GM23338 (cell line): Measurements from ENCODE around the gene FNDC11.
"Not testable (repeated sequence)": the region's sequence is repeated elsewhere in the genome, so short reads cannot be mapped to it uniquely, and the experiment has no call there.

Experiments used
- CREB1 ChIP-seq: fragments of 250-450 bp; sonication (Bioruptor Pico); IDR thresholded peaks from 2 replicates; pipeline ENCODE4 v1.5.0; 2020; ENCODE audit warnings: low read depth, mild to moderate bottlenecking, moderate library complexity
- EZH2 ChIP-seq: fragments of 200-600 bp; sonication (generic); IDR thresholded peaks from one replicate; pipeline ENCODE4 v1.8.0; 2017; ENCODE audit warnings: antibody characterized with exemption, mild to moderate bottlenecking, low read depth; ENCODE audit not compliant: unreplicated experiment
- EZH2phosphoT487 ChIP-seq: fragments of 200-600 bp; sonication (generic); IDR thresholded peaks from one replicate; pipeline ENCODE4 v1.8.1; 2018; ENCODE audit warnings: antibody characterized with exemption; ENCODE audit not compliant: unreplicated experiment
- JUNB ChIP-seq: IDR thresholded peaks from one replicate; pipeline ENCODE4 v1.6.1; 2016; ENCODE audit warnings: antibody characterized with exemption; ENCODE audit not compliant: unreplicated experiment
- NANOG ChIP-seq: IDR thresholded peaks from 2 replicates; pipeline ENCODE4 v1.6.1; 2016; ENCODE audit warnings: antibody characterized with exemption, borderline replicate concordance
- POLR2AphosphoS5 ChIP-seq: IDR thresholded peaks from 2 replicates; pipeline ENCODE4 v1.6.1; 2016; ENCODE audit warnings: antibody characterized with exemption, low read depth
- STAT1 ChIP-seq: IDR thresholded peaks from one replicate; pipeline ENCODE4 v1.6.1; 2016; ENCODE audit warnings: antibody characterized with exemption; ENCODE audit not compliant: unreplicated experiment
- ZNF114 ChIP-seq: fragments of 250-450 bp; sonication (Bioruptor Pico); IDR thresholded peaks from 2 replicates; pipeline ENCODE4 v1.5.0; 2020; ENCODE audit warnings: mild to moderate bottlenecking, moderate library complexity
- ZNF331 ChIP-seq: fragments of 250-450 bp; sonication (Bioruptor Pico); IDR thresholded peaks from 2 replicates; pipeline ENCODE4 v1.5.0; 2020; ENCODE audit warnings: low read depth, mild to moderate bottlenecking, moderate library complexity
- TF ChIP-seq, protein P1 (sequence below), 2 experiments: fragments of 200-600 bp in 1 of 2; sonication (generic) in 1 of 2; conservative IDR thresholded peaks; 2 replicates each; pipeline versions ENCODE4 v1.5.1 to v1.6.1; 2016 to 2017; ENCODE audit warnings: antibody characterized with exemption in 2 of 2, low read depth in 2 of 2, mild to moderate bottlenecking in 2 of 2, moderate library complexity in 1 of 2
- TF ChIP-seq, protein P2 (sequence below): IDR thresholded peaks from one replicate; pipeline ENCODE4 v1.6.1; 2018; ENCODE audit warnings: antibody characterized with exemption; ENCODE audit not compliant: unreplicated experiment
- TF ChIP-seq, protein P3 (sequence below): fragments of 250-450 bp; sonication (Bioruptor Pico); IDR thresholded peaks from 2 replicates; pipeline ENCODE4 v1.5.0; 2020; ENCODE audit warnings: mild to moderate bottlenecking, moderate library complexity

DNA sequence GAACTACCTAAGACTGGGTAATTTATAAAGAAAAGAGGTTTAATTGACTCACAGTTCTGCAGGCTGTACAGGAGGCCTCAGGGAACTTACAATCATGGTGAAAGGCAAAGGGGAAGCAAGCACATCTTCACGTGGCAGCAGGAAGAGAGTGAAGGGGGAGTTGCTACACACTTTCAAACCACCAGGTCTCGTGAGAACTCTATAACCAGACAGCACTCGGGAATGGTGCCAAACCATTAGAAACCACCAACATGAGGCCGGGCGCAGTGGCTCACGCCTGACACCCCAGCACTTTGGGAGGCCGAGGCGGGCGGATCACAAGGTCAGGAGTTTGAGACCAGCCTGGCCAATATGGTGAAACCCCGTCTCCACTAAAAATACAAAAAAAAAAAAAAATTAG is 39.4 kb upstream of the FNDC11 start:
- TF ChIP-seq, protein P1, sequence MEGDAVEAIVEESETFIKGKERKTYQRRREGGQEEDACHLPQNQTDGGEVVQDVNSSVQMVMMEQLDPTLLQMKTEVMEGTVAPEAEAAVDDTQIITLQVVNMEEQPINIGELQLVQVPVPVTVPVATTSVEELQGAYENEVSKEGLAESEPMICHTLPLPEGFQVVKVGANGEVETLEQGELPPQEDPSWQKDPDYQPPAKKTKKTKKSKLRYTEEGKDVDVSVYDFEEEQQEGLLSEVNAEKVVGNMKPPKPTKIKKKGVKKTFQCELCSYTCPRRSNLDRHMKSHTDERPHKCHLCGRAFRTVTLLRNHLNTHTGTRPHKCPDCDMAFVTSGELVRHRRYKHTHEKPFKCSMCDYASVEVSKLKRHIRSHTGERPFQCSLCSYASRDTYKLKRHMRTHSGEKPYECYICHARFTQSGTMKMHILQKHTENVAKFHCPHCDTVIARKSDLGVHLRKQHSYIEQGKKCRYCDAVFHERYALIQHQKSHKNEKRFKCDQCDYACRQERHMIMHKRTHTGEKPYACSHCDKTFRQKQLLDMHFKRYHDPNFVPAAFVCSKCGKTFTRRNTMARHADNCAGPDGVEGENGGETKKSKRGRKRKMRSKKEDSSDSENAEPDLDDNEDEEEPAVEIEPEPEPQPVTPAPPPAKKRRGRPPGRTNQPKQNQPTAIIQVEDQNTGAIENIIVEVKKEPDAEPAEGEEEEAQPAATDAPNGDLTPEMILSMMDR (conservative IDR thresholded peaks at IDR 0.05; ENCODE audit: low read depth in 2 of 2): not testable (repeated sequence)
- not testable (repeated sequence) for TF ChIP-seq EZH2phosphoT487; POLR2AphosphoS5; STAT1; EZH2; ZNF331 (CRISPR knock-in tag); CREB1 (CRISPR knock-in tag); JUNB; NANOG; ZNF114
- TF ChIP-seq, protein P2, sequence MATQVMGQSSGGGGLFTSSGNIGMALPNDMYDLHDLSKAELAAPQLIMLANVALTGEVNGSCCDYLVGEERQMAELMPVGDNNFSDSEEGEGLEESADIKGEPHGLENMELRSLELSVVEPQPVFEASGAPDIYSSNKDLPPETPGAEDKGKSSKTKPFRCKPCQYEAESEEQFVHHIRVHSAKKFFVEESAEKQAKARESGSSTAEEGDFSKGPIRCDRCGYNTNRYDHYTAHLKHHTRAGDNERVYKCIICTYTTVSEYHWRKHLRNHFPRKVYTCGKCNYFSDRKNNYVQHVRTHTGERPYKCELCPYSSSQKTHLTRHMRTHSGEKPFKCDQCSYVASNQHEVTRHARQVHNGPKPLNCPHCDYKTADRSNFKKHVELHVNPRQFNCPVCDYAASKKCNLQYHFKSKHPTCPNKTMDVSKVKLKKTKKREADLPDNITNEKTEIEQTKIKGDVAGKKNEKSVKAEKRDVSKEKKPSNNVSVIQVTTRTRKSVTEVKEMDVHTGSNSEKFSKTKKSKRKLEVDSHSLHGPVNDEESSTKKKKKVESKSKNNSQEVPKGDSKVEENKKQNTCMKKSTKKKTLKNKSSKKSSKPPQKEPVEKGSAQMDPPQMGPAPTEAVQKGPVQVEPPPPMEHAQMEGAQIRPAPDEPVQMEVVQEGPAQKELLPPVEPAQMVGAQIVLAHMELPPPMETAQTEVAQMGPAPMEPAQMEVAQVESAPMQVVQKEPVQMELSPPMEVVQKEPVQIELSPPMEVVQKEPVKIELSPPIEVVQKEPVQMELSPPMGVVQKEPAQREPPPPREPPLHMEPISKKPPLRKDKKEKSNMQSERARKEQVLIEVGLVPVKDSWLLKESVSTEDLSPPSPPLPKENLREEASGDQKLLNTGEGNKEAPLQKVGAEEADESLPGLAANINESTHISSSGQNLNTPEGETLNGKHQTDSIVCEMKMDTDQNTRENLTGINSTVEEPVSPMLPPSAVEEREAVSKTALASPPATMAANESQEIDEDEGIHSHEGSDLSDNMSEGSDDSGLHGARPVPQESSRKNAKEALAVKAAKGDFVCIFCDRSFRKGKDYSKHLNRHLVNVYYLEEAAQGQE: not testable (repeated sequence)
- TF ChIP-seq, protein P3, sequence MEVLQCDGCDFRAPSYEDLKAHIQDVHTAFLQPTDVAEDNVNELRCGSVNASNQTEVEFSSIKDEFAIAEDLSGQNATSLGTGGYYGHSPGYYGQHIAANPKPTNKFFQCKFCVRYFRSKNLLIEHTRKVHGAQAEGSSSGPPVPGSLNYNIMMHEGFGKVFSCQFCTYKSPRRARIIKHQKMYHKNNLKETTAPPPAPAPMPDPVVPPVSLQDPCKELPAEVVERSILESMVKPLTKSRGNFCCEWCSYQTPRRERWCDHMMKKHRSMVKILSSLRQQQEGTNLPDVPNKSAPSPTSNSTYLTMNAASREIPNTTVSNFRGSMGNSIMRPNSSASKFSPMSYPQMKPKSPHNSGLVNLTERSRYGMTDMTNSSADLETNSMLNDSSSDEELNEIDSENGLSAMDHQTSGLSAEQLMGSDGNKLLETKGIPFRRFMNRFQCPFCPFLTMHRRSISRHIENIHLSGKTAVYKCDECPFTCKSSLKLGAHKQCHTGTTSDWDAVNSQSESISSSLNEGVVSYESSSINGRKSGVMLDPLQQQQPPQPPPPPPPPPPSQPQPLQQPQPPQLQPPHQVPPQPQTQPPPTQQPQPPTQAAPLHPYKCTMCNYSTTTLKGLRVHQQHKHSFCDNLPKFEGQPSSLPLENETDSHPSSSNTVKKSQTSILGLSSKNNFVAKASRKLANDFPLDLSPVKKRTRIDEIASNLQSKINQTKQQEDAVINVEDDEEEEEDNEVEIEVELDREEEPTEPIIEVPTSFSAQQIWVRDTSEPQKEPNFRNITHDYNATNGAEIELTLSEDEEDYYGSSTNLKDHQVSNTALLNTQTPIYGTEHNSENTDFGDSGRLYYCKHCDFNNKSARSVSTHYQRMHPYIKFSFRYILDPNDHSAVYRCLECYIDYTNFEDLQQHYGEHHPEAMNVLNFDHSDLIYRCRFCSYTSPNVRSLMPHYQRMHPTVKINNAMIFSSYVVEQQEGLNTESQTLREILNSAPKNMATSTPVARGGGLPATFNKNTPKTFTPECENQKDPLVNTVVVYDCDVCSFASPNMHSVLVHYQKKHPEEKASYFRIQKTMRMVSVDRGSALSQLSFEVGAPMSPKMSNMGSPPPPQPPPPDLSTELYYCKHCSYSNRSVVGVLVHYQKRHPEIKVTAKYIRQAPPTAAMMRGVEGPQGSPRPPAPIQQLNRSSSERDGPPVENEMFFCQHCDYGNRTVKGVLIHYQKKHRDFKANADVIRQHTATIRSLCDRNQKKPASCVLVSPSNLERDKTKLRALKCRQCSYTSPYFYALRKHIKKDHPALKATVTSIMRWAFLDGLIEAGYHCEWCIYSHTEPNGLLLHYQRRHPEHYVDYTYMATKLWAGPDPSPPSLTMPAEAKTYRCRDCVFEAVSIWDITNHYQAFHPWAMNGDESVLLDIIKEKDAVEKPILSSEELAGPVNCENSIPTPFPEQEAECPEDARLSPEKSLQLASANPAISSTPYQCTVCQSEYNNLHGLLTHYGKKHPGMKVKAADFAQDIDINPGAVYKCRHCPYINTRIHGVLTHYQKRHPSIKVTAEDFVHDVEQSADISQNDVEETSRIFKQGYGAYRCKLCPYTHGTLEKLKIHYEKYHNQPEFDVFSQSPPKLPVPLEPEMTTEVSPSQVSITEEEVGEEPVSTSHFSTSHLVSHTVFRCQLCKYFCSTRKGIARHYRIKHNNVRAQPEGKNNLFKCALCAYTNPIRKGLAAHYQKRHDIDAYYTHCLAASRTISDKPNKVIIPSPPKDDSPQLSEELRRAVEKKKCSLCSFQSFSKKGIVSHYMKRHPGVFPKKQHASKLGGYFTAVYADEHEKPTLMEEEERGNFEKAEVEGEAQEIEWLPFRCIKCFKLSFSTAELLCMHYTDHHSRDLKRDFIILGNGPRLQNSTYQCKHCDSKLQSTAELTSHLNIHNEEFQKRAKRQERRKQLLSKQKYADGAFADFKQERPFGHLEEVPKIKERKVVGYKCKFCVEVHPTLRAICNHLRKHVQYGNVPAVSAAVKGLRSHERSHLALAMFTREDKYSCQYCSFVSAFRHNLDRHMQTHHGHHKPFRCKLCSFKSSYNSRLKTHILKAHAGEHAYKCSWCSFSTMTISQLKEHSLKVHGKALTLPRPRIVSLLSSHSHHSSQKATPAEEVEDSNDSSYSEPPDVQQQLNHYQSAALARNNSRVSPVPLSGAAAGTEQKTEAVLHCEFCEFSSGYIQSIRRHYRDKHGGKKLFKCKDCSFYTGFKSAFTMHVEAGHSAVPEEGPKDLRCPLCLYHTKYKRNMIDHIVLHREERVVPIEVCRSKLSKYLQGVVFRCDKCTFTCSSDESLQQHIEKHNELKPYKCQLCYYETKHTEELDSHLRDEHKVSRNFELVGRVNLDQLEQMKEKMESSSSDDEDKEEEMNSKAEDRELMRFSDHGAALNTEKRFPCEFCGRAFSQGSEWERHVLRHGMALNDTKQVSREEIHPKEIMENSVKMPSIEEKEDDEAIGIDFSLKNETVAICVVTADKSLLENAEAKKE (CRISPR knock-in tag): not testable (repeated sequence)
